Parathyroid adenoma (tissue), 2 donors: ENCODE results near the gene WDR44.
A peak's percentile ranks its signal among the peaks of the same experiment; 100 is the strongest.

Experiments used
- H2AFZ ChIP-seq: fragments of 300-600 bp; sonication (generic); one replicate; pipeline ENCODE4 v1.7.0; 2017; ENCODE audit warnings: antibody characterized with exemption, mild to moderate bottlenecking
- H3K27ac ChIP-seq: fragments of 300-600 bp; sonication (generic); one replicate; pipeline ENCODE4 v1.7.0; 2017
- H3K27me3 ChIP-seq: fragments of 300-600 bp; sonication (generic); one replicate; pipeline ENCODE4 v1.7.0; 2017; ENCODE audit warnings: low read length; ENCODE audit not compliant: control insufficient read depth, insufficient read depth
- H3K36me3 ChIP-seq: fragments of 300-600 bp; sonication (generic); one replicate; pipeline ENCODE4 v1.7.0; 2017; ENCODE audit warnings: low read length; ENCODE audit not compliant: control insufficient read depth, insufficient read depth
- H3K4me1 ChIP-seq: fragments of 300-600 bp; sonication (generic); one replicate; pipeline ENCODE4 v1.7.0; 2017; ENCODE audit warnings: control low read depth
- H3K4me2 ChIP-seq: fragments of 300-600 bp; sonication (generic); one replicate; pipeline ENCODE4 v1.7.0; 2017; ENCODE audit warnings: low read length
- H3K4me3 ChIP-seq: fragments of 300-600 bp; sonication (generic); one replicate; pipeline ENCODE4 v1.7.0; 2017; ENCODE audit warnings: low read depth, low read length
- H3K79me2 ChIP-seq: fragments of 300-600 bp; sonication (generic); one replicate; pipeline ENCODE4 v1.7.0; 2017; ENCODE audit warnings: control low read depth
- H3K9ac ChIP-seq: fragments of 300-600 bp; sonication (generic); one replicate; pipeline ENCODE4 v1.7.0; 2017; ENCODE audit warnings: mild to moderate bottlenecking
- H3K9me3 ChIP-seq: fragments of 300-600 bp; sonication (generic); one replicate; pipeline ENCODE4 v1.7.0; 2017; ENCODE audit warnings: low read length; ENCODE audit not compliant: control insufficient read depth
- TF ChIP-seq, protein P1 (sequence below): fragments of 300-600 bp; sonication (generic); IDR thresholded peaks from one replicate; pipeline ENCODE4 v1.7.0; 2017; ENCODE audit warnings: antibody characterized with exemption, mild to moderate bottlenecking
- donor health status: primary hyperparathyroidism.

WDR44 gene

DNA sequence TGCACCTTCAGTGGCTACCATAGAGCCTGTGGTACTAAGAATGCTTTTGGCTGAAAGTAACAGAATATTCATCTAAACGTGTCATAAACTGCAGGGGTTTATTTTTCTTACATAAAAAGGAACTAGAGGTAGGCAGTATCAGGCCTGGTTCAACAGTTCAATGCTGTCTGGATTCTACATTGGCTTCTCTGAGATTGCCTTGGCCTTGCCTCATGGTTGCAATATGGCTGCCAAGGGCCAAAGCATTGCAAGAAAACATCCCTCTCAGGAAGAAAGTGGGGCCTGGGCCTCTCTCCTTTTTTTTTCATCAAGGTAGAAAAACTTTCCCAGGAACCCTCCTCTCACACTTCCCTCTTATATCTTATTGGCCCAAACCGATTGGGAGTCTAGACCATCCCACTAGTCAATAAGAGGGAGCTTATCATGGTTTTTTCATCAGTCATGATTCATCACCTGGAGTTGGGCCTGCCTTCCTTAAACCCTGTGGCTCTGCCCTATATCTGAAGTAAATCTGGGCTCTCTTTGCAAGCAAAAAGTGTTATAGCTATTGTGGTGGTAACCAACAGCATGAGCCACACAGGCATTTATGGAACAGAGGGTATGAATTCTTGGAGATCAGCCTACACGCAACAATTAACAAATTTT is 147.9 kb downstream of the WDR44 start:
- Histone ChIP-seq H3K9ac (no peak overlapping the region), H3K9me3 (no peaks in the 10 kb centered on the region), H3K79me2 (no peaks in the 10 kb centered on the region), H3K36me3 (no peaks in the 10 kb centered on the region), H3K27me3 (no peaks in the 10 kb centered on the region), H2AFZ (no peak overlapping the region), H3K27ac (no peak overlapping the region), H3K4me1 (no peaks in the 10 kb centered on the region), H3K4me3 (no peak overlapping the region), H3K4me2 (no peak overlapping the region)
- TF ChIP-seq, protein P1, sequence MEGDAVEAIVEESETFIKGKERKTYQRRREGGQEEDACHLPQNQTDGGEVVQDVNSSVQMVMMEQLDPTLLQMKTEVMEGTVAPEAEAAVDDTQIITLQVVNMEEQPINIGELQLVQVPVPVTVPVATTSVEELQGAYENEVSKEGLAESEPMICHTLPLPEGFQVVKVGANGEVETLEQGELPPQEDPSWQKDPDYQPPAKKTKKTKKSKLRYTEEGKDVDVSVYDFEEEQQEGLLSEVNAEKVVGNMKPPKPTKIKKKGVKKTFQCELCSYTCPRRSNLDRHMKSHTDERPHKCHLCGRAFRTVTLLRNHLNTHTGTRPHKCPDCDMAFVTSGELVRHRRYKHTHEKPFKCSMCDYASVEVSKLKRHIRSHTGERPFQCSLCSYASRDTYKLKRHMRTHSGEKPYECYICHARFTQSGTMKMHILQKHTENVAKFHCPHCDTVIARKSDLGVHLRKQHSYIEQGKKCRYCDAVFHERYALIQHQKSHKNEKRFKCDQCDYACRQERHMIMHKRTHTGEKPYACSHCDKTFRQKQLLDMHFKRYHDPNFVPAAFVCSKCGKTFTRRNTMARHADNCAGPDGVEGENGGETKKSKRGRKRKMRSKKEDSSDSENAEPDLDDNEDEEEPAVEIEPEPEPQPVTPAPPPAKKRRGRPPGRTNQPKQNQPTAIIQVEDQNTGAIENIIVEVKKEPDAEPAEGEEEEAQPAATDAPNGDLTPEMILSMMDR, result no peak

DNA sequence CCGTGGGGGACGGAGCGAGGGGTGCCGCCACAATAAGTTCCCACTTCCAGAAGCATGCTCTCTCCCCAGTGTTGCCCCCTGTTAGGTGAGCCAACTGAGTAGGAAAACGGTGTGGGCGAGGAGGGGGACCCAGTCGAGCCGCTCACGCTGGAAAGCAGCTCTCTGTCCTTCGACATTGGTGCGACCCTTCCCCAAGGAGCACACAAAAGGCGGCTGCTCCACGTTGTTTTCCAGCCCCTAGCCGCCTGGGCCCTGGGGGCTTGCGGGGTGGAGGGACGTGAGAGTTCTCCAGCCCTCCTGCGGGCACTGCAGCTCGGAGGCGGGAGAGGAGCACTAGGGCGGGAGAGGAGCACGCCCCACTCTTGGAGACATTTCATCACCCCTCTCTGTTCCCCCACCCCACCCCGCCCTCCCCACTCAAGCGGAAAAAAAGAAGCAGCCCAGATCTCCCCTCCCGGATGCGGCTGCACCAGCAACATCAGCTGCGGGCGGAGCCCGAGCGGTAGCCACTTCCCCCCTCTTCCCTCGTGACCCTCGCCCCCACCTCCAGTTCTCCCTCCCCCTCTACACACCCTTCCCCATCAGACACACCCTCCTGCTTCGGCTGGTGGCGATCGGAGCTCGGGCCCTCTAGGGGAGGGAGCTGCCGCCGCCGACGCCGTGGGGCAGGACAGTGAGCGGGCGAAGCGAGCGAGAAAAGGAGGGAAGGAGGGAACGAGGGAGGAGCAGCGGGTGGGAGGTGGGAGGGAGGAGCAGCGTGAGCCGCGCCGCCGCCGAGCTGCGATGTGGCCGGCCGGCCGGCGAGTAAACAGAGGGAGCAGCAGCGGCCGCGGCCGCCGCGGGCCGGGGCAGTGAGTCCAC is 149.4 kb downstream of the WDR44 start, which contains the start of gene DOCK11:
Gene DOCK11 (plus strand): TSS at position 755 of the 861 bp plus-strand sequence. CDS start 157 bp downstream, outside the sequence.
- TF ChIP-seq, protein P1, result no peak
- Histone ChIP-seq H3K4me1 (no peaks in the 10 kb centered on the region), H3K27ac (no peak within 1 kb of the TSS), H3K79me2 (no peaks in the 10 kb centered on the region), H2AFZ (peak within 1 kb of the TSS; percentile 83), H3K27me3 (no peaks in the 10 kb centered on the region), H3K36me3 (no peaks in the 10 kb centered on the region), H3K9ac (no peak within 1 kb of the TSS), H3K9me3 (no peaks in the 10 kb centered on the region), H3K4me2 (peak within 1 kb of the TSS; percentile 58), H3K4me3 (peak within 1 kb of the TSS; percentile 40)

DNA sequence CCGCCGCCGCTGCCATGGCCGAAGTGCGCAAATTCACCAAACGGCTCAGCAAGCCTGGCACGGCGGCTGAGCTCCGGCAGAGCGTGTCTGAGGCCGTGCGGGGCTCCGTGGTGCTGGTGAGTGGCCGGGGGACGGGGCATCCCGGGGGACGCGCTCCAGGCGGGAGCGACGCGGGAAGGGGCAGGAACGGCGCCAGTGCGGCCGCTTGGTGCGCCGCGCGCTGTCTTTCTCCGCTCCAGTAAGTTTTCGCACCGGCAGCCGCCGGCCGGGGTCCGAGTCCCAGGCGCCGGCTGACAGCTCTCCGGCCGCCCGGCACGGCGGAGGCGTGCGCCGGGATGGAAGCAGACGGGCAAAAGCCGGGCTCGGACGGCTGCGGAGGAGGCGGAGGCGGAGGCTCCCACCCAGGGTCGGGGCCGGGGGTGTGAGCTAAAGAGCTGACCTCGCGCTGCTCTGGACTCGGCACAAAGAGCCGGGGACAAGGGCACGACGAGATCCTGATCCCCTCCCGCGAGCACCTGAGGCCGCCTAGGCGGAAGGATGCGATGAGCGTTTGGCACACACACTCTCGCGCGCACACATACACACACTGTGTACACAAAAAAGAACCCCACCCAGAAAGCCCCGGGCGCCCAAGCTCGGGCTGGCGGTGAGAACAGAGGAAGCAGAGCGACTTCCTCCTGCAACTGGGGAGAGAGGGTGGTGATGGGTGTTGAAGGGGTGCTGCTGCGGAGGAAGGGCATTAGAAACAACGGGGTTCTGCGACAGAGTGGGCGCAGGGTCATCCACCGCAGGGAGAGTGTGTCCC is 150.3 kb downstream of the WDR44 start:
- H3K9me3 ChIP-seq, result no peaks in the 10 kb centered on the region
- H3K79me2 ChIP-seq, result no peaks in the 10 kb centered on the region
- H3K4me1 ChIP-seq, result no peaks in the 10 kb centered on the region
- H3K4me2 ChIP-seq, result peak overlapping the region; percentile 58
- TF ChIP-seq, protein P1, result no peak
- no peak overlapping the region for H3K27ac ChIP-seq
- H3K9ac ChIP-seq, result no peak overlapping the region
- peak overlapping the region; percentile 83 for H2AFZ ChIP-seq
- no peaks in the 10 kb centered on the region for H3K36me3 ChIP-seq
- peak overlapping the region; percentile 40 for H3K4me3 ChIP-seq
- no peaks in the 10 kb centered on the region for H3K27me3 ChIP-seq

DNA sequence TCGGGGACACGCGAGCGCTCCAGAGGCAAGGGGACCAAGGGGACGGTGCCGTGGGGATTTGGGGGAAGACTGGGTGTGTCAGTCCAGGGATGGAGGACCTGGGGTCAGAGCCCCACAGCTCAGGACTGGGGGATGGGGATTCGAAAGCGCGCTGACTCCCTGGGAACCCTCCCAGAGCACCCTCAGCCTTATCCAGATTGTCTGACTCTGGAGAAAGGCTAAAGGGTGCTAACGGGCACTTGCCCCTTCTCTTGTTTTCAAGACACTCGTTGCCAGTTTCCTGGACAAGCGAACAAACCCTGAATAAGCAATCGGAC is 150.8 kb downstream of the WDR44 start:
- Histone ChIP-seq H3K36me3 (no peaks in the 10 kb centered on the region), H3K27me3 (no peaks in the 10 kb centered on the region), H3K9ac (no peak overlapping the region), H3K4me2 (peak overlapping the region; percentile 44), H3K9me3 (no peaks in the 10 kb centered on the region), H3K27ac (no peak overlapping the region), H2AFZ (peak overlapping the region; percentile 83), H3K79me2 (no peaks in the 10 kb centered on the region), H3K4me1 (no peaks in the 10 kb centered on the region), H3K4me3 (peak overlapping the region; percentile 40)
- TF ChIP-seq, protein P1, result no peak
